ENCODE measurements around the gene PPOX. TPM values are rescaled to one million over a fixed set of nuclear protein-coding genes. Genes with fewer than 3 reads are reported as not detected.

The PPOX gene
- total RNA-seq, 1 donor from 2014 or later = 48.3 TPM

- Mint-ChIP-seq H3K27ac (ENCODE audit: unreplicated experiment) (no peak overlapping the region), H3K4me3 (no peak overlapping the region), H3K36me3 (ENCODE audit: low read depth) (no peaks in the 10 kb centered on the region), H3K9me3 (no peaks in the 10 kb centered on the region), H3K4me1 (peaks cover 59% of the 10 kb centered on the region), H3K27me3 (ENCODE audit: low read depth) (no peaks in the 10 kb centered on the region)
- TF ChIP-seq CTCF (conservative IDR thresholded peaks at IDR 0.05) = no peak
- no peak for DNase-seq (ENCODE audit: low read depth, low spot score)
These were observed 29.9 kb downstream of the PPOX start for GRCh38 chr1:161196111-161196510.

- no peaks in the 10 kb centered on the region for H3K27me3 Mint-ChIP-seq (ENCODE audit: low read depth)
- peak overlapping the region; percentile 91 for H3K27ac Mint-ChIP-seq (ENCODE audit: unreplicated experiment)
- TF ChIP-seq CTCF (conservative IDR thresholded peaks at IDR 0.05) = no peak
- no peak for DNase-seq (ENCODE audit: low read depth, low spot score)
- peak overlapping the region; percentile 79 for H3K4me3 Mint-ChIP-seq
- no peaks in the 10 kb centered on the region for H3K36me3 Mint-ChIP-seq (ENCODE audit: low read depth)
- no peaks in the 10 kb centered on the region for H3K9me3 Mint-ChIP-seq
- peaks cover 59% of the 10 kb centered on the region for H3K4me1 Mint-ChIP-seq
These were observed 30.6 kb downstream of the PPOX start for GRCh38 chr1:161196521-161197451.

- no peak for DNase-seq (ENCODE audit: low read depth, low spot score)
- TF ChIP-seq CTCF (conservative IDR thresholded peaks at IDR 0.05) = no peak
- H3K27me3 Mint-ChIP-seq (ENCODE audit: low read depth) = no peaks in the 10 kb centered on the region
- peaks cover 2% of the 10 kb centered on the region for H3K36me3 Mint-ChIP-seq (ENCODE audit: low read depth)
- H3K4me1 Mint-ChIP-seq = peaks cover 57% of the 10 kb centered on the region
- H3K4me3 Mint-ChIP-seq = peak overlapping the region; percentile 79
- H3K27ac Mint-ChIP-seq (ENCODE audit: unreplicated experiment) = peak overlapping the region; percentile 91
- H3K9me3 Mint-ChIP-seq = no peaks in the 10 kb centered on the region
These were observed 31.5 kb downstream of the PPOX start for GRCh38 chr1:161197560-161198193.

GRCh38 chr1:161198194-161198896 is 32.1 kb downstream of the PPOX start:
- Mint-ChIP-seq H3K36me3 (ENCODE audit: low read depth) (peaks cover 4% of the 10 kb centered on the region), H3K27ac (ENCODE audit: unreplicated experiment) (no peak overlapping the region), H3K4me1 (peaks cover 57% of the 10 kb centered on the region), H3K4me3 (peak overlapping the region; percentile 79), H3K27me3 (ENCODE audit: low read depth) (no peaks in the 10 kb centered on the region), H3K9me3 (no peaks in the 10 kb centered on the region)
- peak; percentile 29 for DNase-seq (ENCODE audit: low read depth, low spot score)
- no peak for TF ChIP-seq CTCF (conservative IDR thresholded peaks at IDR 0.05)

- DNase-seq (ENCODE audit: low read depth, low spot score) = no peak
- H3K4me1 Mint-ChIP-seq = peaks cover 60% of the 10 kb centered on the region
- H3K36me3 Mint-ChIP-seq (ENCODE audit: low read depth) = peaks cover 4% of the 10 kb centered on the region
- H3K4me3 Mint-ChIP-seq = peak within 1 kb of the TSS; percentile 96
- H3K27me3 Mint-ChIP-seq (ENCODE audit: low read depth) = no peaks in the 10 kb centered on the region
- no peaks in the 10 kb centered on the region for H3K9me3 Mint-ChIP-seq
- peak within 1 kb of the TSS; percentile 96 for H3K27ac Mint-ChIP-seq (ENCODE audit: unreplicated experiment)
- no peak for TF ChIP-seq CTCF (conservative IDR thresholded peaks at IDR 0.05)
These were observed 32.7 kb downstream of the PPOX start, which contains the start of gene ADAMTS4 for GRCh38 chr1:161198897-161199431. ADAMTS4 (minus strand) TSS chr1:161199054; CDS start chr1:161198627, 427 bp downstream.
